HG02623 (cell line): ENCODE results near the gene TYW1B.
"Not testable (repeated sequence)": the region's sequence is repeated elsewhere in the genome, so short reads cannot be mapped to it uniquely, and the experiment has no call there.

Experiments
- ATAC-seq: cut with Tn5 transposase; IDR thresholded peaks from one replicate; pipeline ENCODE4 v1.9.1; 2021; ENCODE audit warnings: moderate library complexity; ENCODE audit not compliant: unreplicated experiment

TYW1B gene

DNA sequence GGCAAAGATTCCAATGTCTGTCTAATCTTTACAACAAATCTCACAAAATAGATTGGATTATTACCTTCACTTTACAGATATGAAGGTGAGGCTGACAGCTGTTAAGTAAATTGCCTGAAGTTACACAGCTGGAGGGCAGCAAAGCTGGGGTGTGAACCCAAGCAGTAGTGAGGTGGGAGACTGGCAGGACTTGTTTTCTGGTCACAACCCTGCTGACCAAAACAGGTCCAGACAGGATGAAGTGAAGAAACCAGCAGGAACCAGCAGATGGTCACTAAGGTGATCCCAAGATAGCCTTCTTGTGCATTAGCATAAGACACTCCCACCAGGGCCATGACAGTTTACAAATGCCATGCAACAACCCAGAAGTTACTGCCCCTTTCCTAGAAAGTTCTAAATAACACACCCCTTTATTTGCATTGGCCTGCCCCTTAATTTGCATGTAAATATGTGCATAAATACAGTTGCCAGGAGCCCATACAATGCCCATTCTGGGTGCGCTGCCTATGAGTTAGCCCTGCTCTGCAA, 195.2 kb downstream of the TYW1B start:
- not testable (repeated sequence) for ATAC-seq

DNA sequence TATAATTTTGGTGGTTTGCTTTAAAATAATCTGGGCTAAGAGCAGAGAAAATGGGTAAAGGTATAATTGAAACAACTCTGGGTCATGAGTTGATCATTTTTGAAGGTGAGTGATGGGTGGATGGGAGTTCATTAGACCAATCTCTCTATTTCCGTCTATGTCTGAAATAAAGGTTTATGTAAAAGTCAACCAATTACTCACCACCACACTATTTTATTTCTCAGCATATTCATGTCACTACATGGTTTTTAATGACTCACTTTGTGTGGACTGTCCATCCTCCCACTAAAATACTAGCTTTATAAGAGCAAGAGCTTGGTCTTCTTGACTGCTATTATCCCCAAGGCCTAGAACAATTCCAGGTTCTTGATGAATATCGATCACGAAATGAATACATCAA, 199.6 kb downstream of the TYW1B start:
- ATAC-seq = not testable (repeated sequence)

DNA sequence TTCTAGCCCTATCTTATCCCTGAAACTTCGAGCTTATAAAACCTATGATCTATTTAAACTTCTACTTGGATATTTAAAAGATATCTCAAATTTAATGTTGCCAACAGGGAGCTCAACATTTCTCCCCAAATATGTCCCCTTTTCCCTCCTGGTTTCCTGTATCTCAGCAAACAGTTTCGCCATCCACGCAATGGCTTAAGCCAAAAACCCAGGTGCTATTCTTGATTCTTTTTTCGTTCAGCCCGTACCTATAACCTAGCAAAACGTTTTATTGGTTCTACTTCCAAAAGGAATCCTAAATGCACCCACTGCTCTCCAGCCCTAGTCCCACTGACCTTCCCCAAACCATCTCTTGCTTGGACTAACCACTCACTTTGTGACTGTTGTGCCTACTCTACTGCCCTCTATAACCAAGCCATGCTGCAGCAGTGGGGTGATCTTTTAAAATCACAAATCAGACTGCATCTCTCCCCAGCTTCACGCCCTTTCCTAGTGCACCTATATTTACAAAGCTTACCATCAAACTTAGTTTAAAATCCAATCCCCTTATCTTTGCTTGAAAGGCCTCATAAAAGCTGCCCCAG, 201.5 kb downstream of the TYW1B start:
- not testable (repeated sequence) for ATAC-seq

DNA sequence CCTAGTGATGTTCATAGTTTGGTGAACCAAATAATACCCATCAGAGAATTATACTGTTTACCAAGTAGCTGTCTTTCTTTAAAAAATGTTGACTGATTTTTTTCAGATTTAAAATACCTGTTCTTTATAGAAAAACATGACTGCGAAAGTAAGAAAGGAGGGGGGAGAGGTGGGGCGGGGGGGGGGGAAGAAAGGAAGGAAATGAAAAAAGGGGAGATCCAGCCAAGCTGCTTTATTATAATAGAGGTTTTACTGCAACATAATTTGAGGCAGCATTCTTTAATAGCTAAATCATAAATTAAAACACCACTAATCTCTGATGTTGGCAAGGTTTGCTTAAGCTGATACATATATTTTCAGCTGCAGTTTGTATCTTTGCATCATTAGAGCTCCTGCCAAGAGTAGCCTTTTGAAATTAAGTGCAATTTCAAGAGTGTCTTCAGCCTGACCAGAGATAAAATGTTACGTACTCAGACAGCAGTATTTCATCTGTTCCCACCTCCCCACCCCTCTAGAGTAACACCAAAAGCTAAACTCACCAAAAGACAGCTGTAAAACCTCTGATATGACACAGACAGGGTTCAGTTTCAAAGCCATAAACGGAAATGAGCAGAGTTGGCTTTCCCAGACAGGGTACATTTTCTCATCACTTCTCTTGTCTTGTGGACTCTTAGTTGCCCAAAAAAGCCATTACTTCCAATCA, 202.1 kb downstream of the TYW1B start:
- ATAC-seq = not testable (repeated sequence)

GRCh38 chr7:72622532-72622931, 205.5 kb downstream of the TYW1B start:
- ATAC-seq = no peak

- ATAC-seq = not testable (repeated sequence)
Measured at GRCh38 chr7:72621761-72622187, 206.2 kb downstream of the TYW1B start.

DNA sequence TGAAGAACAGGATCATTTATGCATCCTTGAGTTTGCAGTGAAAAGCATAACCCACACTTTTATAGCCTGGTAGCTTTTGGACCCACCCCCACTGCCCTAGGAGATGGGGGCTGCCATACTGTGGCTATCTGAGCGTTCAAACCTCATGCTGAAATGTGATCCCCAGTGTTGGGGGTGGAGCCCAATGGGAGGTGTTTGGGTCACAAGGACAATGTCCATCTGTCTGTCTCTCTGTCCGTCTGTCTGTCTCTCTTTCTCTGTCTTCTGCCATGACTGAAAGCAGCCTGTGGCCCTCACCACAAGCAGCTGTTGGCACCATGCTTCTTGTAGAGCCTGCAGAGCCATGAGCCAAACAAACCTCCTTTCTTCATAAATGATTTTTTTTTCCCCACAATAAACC, 207.1 kb downstream of the TYW1B start:
- ATAC-seq = not testable (repeated sequence)

DNA sequence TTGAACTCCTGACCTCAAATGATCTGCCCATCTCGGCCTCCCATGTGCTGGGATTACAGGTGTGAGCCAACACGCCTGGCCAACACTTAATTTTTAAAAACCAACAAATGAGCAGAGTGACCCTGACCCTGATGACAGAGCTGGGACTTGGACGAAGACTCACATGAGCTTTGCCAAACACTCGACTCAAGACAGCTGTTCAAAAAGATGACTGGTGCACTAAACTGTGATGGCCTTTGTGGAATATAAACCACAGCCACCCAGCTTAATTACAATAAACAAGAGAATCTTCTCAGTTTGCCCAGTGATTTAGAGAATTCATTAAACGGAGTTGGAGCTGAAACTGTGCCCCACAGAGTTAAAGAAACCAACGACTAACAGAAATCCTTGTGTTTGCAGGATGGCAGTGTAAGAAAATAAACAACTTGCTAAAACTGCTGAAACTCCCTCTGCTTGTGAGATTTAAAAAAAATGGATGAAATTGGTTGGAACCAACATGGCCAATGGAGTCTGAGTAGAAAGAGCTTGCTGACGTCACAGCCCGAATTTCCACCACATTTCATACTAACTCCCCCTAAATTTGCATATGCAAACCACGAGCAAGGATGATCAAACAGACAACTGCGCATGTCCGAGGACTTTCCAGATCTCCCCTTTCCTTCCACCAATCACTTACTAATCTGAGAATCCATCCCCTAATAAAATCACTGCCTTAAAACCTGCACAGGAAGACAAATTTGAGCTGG, 209.4 kb downstream of the TYW1B start:
- ATAC-seq = not testable (repeated sequence)

- ATAC-seq = not testable (repeated sequence)
Measured at GRCh38 chr7:72609761-72610160, 218.2 kb downstream of the TYW1B start.

DNA sequence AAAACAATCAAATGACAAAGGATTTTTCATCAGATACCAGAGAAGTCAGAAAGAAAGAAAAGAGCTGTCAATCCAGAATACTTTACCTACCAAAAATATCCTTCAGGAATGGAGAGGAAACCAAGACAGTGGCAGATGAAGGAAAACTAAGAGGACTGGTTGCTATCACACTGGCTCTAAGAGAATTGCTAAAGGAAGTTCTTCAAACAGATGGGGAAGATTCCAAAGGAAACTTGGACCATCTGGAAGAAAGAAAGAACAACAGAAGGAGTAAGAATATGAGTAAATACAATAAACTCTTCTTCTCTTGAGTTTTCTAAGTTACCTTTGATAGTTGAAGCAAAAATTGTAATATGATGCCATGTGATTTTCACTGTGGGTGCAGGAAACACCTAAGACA, 220.0 kb downstream of the TYW1B start:
- not testable (repeated sequence) for ATAC-seq

GRCh38 chr7:72605863-72606431, 222.1 kb downstream of the TYW1B start:
- not testable (repeated sequence) for ATAC-seq

- not testable (repeated sequence) for ATAC-seq
Measured at GRCh38 chr7:72604771-72605611, 223.0 kb downstream of the TYW1B start.

GRCh38 chr7:72603476-72603875, 224.5 kb downstream of the TYW1B start:
- ATAC-seq = not testable (repeated sequence)

DNA sequence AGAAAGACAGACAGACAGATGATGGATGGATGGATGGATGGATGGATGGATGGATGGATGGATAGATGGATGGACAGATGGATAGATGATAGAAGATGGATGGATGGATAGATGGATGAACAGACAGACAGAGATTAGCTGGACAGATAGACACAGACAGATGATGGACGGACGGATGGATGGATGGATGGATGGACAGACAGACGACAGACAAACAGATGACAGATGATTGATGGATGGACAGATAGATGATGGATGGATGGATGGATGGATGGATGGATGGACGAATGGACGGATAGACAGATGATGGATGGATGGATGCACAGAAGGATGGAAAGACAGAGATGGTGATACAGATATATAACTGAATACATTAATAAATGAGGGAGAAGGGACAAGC, 224.9 kb downstream of the TYW1B start:
- no peak for ATAC-seq

GRCh38 chr7:72601683-72602082, 226.3 kb downstream of the TYW1B start:
- not testable (repeated sequence) for ATAC-seq

GRCh38 chr7:72590023-72590422, 238.0 kb downstream of the TYW1B start:
- ATAC-seq = not testable (repeated sequence)

GRCh38 chr7:72587267-72587666, 240.7 kb downstream of the TYW1B start:
- not testable (repeated sequence) for ATAC-seq

DNA sequence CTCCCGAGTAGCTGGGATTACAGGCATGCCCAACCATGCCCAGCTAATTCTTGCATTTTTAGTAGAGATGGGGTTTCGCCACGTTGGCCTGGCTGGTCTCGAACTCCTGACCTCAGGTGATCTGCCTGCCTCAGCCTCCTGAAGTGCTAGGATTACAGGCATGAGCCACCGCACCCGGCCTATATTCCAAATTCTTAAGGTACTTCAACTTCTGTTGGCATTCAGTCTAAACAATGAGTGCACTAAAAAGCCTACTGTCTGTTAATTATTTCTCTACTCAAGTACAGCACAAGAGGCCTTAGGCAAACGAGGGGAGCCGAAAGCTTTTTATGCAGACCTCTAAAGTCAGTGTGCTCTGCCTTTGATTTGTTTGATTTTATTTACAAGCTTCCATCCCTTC, 243.4 kb downstream of the TYW1B start:
- not testable (repeated sequence) for ATAC-seq

DNA sequence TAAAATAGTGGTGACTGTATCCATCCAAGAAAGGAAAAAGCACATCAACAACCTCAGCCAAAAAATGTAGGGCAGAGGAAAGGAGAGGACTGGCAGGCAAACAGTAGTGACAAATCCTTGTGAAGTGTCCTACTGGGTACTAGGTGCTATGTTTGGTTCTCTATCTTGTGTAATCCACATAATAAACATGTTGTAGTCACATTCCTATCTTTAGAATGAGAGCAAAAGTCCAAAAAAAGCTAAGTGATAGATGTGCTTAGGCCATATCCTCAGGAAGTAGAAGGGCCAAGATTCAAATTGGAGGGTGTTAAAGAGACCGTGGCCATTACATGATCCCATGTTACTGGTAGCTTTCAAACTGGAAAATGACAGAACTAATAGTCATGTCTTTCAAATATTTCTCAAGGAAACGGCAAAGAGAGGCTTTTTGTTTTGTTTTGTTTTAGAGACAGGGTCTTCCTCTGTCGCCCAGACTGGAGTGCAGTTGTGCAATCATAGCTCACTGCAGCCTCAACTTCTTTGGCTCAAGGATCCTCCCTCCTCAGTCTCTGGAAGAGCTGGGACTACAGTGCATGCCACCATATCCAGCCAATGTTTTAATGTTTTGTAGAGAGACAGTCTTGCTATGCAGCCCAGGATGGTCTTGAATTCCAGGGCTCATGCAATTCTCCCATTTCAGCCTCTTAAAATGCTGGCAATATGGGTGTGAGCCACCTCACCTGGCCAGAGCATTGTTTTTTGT, 244.2 kb downstream of the TYW1B start:
- ATAC-seq = not testable (repeated sequence)
